Stimulated activated CD8-positive, alpha-beta memory T cell treated with anti-CD3 and anti-CD28 coated beads, Interleukin-12 subunit alpha, Interleukin-12 subunit beta, amount 100 ng/mL, for 24 hours (primary cell): Measurements from ENCODE around the gene ATOH1.

ENCODE experiments used
- DNase-seq: peaks from one replicate; pipeline ENCODE4 v3.0.0-alpha.2; 2020; ENCODE audit errors: extremely low read depth

The ATOH1 gene, protein sequence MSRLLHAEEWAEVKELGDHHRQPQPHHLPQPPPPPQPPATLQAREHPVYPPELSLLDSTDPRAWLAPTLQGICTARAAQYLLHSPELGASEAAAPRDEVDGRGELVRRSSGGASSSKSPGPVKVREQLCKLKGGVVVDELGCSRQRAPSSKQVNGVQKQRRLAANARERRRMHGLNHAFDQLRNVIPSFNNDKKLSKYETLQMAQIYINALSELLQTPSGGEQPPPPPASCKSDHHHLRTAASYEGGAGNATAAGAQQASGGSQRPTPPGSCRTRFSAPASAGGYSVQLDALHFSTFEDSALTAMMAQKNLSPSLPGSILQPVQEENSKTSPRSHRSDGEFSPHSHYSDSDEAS

DNA sequence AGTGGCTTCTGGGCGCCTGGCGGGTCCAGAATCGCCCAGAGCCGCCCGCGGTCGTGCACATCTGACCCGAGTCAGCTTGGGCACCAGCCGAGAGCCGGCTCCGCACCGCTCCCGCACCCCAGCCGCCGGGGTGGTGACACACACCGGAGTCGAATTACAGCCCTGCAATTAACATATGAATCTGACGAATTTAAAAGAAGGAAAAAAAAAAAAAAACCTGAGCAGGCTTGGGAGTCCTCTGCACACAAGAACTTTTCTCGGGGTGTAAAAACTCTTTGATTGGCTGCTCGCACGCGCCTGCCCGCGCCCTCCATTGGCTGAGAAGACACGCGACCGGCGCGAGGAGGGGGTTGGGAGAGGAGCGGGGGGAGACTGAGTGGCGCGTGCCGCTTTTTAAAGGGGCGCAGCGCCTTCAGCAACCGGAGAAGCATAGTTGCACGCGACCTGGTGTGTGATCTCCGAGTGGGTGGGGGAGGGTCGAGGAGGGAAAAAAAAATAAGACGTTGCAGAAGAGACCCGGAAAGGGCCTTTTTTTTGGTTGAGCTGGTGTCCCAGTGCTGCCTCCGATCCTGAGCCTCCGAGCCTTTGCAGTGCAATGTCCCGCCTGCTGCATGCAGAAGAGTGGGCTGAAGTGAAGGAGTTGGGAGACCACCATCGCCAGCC lies at the start of gene ATOH1:
ATOH1 (plus strand) TSS at position 422 of the 663 bp plus-strand sequence; CDS start at position 596, 174 bp downstream.
- no peak for DNase-seq

DNA sequence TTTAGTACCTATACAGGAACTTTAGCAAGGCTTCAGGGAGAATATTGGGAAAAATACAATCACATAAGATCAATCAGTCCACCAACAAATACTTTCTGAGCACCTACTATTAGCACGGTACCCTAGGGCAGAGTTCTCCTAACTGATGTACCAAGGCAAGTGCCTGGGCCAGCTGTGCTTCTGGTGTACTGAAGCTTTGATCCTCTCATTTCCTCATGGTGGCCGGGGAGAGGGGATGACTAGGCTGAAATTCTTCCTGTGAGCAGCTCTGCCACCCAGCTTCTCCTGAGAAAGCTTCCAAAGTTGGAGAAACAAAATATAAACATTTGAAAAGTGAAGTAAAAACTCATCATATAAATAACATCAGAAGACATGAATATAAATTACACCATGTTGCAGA lies 49.3 kb upstream of the ATOH1 start:
- DNase-seq: no peak

DNA sequence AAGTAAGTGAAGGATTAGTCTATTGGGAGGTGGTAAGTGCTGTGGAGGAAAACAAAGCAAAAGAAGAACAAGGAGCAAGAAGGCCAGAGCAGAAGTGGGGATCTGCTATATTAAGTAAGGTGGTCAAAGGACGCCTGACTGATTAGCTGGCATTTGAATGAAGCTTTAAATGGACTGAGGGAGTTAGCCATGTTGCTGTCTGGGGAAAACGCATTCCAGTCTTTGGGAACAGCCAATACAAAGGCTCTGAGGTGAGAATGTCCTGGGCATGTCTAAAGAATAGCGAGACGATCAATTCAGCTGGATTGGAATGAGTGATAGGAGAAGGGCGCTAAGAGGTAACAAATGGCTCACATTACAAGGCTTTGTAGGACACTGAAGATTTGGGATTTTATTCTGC lies 48.5 kb upstream of the ATOH1 start:
- DNase-seq: no peak

DNA sequence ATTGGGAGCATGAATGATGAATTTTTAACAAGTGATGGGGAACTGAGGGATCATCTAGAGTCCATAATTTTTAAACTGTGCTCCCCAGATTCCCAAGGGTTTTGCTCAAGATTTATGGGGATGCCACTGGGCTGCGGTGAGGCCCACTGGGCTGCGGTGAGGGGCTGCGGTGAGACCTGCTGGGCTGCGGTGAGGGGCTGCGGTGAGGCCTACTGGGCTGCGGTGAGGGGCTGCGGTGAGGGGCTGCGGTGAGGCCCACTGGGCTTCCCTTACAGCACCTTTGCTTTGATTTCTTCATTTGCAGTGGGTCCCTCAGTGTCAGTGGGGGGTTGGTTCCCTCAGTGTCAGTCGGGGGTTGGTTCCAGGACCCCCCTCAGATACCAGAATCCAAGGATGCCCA lies 47.4 kb upstream of the ATOH1 start:
- DNase-seq: no peak

DNA sequence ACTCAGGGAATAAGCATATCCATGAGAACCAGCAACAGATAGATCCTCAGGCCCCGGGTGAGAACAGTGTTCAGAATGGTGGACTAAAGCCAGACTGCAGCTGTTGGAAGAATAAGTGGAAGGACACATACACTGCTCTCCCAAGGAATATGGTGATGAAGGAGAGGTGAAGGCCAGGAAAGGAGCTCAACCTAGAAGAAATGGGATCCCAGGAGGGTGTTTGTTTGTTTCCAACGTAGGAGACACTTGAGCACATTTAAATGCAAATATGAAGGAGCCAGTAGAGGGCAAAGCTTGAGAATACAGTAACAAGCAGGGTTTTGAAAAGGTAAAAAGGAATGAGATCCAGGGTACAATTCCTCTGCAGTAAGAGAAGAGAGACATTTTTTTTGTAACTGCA lies 42.4 kb upstream of the ATOH1 start:
- DNase-seq: no peak

DNA sequence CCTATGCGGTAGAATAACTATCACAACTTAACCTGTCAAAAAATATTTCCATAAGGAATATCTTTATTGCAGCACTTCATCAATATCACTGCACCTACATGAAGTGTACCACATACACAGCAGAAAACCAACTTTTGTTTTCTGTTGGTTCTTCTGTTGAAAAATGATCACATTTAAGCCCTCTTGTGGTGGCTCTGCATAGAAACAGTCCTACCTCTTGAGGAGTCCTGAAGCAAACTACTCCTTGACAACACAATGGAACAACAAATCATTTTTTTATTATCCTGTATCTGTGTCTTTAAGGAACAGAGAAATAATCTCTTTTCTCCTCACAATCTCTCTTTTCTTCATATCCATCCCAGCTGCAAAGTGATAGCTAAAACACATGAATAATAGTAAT lies 39.8 kb upstream of the ATOH1 start:
- DNase-seq: no peak

DNA sequence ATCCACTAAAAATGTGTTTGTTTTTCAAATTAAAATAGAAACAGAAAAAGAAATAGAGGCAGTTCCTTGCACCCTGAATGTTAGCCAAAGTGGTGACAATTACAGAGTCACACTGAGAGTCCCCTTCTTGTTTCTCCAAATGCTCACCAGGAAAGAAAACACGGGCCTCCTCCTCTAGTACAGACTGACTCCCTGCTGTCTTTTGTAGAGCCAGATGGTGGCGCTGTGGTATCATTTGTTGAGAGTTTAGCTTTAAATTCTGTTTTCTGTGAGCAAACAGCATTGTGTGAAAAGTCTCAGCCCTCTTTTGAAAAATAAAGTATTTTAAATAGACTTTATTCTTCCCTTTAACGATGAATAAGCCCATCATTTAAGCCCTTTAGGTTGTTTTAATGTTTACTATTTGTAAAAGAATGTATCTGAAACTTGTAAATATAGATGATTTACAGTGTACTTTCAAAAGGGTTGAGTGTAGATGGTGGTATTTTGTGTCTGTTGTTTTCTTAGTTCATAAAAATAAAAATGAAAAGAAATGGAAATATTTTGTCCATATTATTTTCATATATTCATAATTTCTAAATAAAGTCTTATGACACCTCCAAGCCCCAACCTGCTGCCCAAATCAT lies 36.9 kb upstream of the ATOH1 start:
- no peak for DNase-seq

DNA sequence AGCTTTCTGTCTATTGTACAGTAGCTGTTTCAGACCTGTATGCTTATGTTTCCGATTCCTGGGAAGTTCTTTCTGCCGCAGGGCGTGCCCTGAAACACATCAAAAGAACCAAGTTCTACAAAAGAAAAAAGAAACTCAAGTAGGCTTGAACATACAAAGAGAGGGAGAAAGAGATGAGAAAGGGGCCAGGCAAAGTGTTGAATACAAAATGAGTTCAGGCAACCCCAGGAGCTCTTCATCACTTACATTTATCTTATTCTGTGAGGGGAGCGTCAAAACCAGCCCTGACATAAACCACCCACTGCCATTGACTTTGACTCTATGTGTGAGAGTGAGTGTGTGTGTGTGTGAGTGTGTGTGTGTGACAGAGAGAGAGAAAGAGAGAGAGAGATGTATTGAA lies 26.5 kb upstream of the ATOH1 start:
- DNase-seq: no peak

DNA sequence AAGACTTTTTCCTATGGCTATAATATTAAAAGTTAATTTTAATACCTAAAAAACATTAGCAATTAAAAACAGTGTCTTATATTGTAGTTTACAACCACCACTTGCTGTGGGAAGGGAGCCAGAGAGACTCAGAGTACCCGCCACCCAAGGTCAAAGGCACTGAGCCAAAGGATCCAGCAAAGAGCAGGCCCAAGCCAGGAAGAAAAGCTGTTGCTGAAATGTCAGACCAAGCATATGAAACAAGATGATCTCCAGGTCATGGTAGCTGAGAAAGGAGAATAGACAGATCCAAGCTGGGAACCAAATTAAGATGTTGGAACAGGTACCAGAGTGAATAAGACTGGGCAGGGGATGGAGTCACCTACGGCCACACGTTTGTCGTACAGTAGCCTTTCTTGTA lies 18.8 kb upstream of the ATOH1 start:
- DNase-seq: no peak

DNA sequence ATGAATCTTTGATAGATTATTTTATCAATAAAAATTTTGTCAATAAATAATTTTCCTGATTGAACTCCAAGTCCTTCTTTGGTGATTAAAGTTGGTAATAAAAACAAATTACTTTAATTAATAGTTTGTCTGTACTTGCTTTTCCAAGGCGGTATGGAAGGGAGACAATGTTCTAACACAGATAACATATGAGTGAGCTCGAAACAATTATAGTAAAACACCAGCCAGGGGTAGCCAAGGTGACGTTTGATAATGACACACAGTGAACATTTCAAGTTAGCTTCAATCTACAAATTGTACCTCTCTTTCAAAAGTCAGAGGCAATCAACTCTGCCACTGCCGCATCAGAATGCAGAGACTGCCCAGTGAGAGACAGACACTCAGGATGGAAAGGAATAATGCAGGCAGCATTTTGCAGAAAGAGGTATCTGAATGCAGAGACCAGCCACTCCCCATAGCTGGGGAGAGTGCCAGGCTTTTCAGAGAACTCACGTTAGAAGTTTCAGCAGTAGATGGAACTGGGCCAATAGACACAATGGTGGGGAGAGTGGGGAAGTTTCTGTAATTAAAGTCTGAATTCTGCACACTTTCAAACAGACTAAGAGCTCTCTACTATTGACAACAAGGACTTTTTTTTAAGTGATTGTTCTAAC lies 18.1 kb upstream of the ATOH1 start:
- DNase-seq: no peak

DNA sequence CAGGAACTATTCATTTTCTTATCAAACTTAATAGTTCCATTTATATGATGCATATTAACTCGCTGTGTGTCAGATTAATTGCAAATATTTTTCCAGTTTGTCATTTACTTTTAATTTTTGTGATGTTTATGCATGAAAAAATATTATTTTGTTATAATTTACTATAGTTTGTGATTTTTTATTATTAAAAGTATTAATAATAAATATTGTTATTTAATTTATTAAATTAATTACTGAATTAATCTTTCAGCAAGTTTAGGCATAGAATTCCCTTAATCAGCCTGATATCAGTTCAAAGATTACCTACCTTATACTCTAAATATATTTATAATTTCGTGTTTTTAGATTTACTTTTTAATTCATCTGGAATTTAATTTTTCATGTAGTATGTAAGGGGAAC lies 15.5 kb upstream of the ATOH1 start:
- no peak for DNase-seq

DNA sequence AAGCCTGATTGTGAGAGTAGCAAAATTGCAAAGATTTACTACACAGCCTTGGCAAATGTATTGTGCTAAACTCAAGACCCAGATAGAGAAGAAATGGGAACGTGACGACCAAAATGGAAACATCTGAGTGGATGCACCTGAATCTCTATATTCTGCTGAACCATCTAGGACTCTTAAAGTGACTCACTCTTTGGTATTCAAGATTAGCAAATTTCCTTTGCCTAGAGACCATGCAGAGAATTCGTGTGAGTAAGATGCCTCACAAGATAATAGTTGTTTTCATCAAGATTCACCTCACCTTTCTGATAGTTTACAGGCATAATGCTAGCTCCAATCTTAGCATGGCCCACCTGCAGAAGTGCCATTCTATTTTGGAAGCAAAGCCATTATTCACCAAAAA lies 14.4 kb upstream of the ATOH1 start:
- DNase-seq: no peak

DNA sequence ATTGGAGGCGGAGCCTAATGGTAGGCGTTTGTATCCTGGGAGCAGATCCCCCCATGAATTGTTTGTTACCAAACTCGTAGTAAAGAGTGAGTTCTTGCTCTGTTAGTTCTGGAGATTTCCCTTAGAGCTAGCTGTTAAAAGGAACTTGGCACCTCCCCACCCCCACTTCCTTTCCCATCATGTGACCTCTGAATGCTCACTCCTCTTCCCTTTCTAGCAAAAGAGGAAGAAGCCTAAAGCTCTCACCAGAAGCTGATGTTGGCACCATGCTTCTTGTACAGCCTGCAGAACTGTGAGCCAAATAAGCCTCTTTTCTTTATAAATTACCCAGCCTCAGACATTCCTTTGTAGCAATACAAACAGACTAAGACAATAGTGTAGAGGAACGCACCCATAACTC lies 13.8 kb upstream of the ATOH1 start:
- DNase-seq: no peak

DNA sequence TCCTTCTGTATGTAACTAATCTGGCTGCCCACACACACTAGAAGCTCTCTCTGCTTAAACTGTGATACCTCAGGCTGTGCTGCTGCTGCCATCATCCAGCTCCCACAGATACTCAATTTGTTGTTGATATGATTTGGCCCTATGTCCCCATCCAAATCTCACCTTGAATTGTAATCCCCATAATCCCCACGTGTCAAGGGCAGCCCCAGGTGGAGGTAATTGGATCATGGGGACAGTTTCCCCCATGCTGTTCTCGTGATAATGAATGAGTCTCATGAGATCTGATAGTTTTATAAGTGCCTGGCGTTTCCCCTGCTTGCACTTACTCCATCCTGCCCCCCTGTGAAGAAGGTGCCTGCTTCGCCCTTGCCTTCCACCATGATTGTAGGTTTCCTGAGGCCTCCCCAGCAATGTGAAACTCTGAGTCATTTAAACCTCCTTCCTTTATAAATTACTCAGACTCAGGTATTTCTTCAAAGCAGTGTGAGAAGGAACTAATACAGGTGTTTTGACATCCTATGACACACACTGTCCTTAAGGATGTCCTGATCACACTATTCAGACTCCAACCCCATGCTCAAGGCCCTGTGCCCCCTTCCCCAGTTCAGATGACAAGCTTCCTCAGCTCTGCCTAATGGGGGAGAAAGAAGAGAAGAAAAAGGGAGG lies 2.9 kb upstream of the ATOH1 start:
- DNase-seq: no peak

DNA sequence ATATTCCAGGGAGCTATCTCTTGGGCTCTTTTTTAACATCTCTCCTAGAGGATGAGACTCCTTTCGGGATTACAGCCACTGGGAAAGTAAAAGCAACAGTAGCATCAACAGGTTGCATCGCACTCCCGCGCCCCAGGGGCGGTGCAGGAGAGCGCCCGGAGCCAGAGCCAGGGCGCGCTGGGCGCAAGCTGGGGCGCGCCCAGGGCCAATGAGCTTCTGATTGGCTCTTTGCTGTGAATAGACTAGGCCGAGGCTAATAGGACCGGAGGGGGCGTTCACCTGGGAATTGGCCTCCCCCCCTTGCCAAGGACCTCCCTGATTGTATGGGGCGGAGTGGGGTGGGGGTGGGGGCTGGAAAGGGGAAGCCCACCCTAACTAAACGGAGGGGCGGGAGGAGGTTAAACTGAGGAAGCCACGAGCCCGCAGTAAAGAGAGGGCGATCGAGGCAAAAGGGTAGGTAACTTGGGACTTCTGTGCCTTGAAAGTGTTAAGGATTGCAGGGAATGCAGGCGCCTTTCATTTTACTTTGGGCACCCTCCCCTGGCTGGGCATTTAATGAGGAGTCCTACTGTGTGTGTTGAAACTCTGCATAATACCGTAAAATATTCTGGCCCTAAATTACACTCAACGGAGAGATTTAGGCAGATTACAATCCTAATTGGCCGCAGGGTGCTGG lies 1.1 kb upstream of the ATOH1 start:
- no peak for DNase-seq

DNA sequence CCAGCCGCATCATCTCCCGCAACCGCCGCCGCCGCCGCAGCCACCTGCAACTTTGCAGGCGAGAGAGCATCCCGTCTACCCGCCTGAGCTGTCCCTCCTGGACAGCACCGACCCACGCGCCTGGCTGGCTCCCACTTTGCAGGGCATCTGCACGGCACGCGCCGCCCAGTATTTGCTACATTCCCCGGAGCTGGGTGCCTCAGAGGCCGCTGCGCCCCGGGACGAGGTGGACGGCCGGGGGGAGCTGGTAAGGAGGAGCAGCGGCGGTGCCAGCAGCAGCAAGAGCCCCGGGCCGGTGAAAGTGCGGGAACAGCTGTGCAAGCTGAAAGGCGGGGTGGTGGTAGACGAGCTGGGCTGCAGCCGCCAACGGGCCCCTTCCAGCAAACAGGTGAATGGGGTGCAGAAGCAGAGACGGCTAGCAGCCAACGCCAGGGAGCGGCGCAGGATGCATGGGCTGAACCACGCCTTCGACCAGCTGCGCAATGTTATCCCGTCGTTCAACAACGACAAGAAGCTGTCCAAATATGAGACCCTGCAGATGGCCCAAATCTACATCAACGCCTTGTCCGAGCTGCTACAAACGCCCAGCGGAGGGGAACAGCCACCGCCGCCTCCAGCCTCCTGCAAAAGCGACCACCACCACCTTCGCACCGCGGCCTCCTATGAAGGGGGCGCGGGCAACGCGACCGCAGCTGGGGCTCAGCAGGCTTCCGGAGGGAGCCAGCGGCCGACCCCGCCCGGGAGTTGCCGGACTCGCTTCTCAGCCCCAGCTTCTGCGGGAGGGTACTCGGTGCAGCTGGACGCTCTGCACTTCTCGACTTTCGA lies 654 bp downstream of the ATOH1 start:
- no peak for DNase-seq

DNA sequence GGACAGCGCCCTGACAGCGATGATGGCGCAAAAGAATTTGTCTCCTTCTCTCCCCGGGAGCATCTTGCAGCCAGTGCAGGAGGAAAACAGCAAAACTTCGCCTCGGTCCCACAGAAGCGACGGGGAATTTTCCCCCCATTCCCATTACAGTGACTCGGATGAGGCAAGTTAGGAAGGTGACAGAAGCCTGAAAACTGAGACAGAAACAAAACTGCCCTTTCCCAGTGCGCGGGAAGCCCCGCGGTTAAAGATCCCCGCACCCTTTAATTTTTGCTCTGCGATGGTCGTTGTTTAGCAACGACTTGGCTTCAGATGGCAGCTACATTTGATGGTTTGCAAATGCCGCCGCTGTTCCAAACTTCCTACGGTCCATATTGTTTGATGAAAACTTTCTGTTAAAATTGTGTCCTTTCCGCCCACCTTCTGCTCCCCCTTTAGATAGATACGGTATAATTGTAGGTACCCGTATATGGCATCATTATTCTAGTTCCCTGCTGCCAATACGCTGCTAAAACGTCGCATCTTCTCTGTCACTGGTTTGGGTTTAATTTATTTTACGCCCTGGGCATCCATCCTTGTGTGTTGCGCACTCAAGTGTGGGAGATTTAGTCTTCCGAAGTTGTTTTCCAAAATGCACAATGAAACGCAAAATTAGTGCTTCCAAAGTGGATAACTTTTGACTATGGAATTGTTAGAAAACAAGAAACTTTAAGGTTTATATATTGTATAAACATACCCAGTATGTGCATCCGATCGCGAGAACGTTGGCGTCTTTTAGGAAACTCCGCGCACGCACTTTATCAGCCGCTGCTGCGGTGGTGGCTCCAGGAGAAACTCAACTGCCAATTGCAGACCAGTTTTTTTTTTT lies 1.5 kb downstream of the ATOH1 start:
- DNase-seq: no peak

DNA sequence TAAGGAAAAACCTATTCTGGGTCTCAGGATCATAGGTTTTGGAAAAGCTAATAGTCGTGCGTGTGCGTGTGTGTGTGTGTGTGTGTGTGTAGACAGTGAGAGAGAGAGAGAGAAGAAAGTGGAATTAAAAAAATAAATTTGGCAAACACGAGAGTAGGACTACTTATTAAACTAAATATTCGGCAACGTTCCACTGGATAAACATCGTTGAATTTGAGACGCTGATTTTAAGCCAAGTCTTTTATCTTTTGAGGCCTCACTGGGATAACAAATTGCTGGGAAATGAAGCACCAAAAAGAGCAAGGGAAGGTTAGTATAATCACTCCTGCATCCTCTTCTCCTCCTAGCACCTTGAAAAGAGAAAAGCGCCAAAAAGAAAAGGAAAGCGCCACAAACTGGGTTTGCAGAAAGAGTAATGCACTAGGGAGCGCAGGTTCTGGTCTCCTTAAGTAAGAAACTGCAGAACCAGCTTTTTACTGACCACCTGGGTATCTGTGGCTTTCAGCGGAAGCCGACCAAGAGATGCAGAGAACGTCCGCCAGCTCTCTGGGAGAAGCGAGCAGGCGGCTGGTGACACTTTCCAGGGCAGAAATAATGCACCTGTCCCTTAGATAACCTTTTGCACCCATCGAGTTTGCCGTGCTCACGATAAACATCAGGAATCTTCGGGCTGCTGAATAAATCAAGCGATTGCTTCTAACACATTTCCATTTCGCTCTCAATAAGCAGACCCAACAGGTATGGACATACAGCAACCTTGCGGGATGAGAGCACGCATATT lies 3.4 kb downstream of the ATOH1 start:
- DNase-seq: no peak
